Hindlimb muscle (tissue), 1 donor: ENCODE measurements around the gene KIAA1671. TPM values are rescaled to one million over a fixed set of nuclear protein-coding genes. Genes with fewer than 3 reads are reported as not detected.

ENCODE experiments used
- DNase-seq: peaks from one replicate; pipeline ENCODE4 v3.0.0-alpha.2; 2013
- polyA plus RNA-seq: library from polyadenylated mRNA; unstranded; fragments of 120-200 nt; gene quantifications from one replicate; pipeline ENCODE4 v1.2.1, GENCODE V29; 2013; ENCODE audit not compliant: insufficient read length

Gene KIAA1671
- polyA plus RNA-seq, 1 donor: 43.3 TPM

GRCh38 chr22:25120093-25120561 is 167.6 kb downstream of the KIAA1671 start:
- DNase-seq: no peak

- no peak for DNase-seq
Observed at GRCh38 chr22:25120761-25121212, 168.3 kb downstream of the KIAA1671 start.

- no peak for DNase-seq
Observed at GRCh38 chr22:25122136-25122764, 169.7 kb downstream of the KIAA1671 start.

GRCh38 chr22:25123677-25124076 is 171.2 kb downstream of the KIAA1671 start:
- DNase-seq: no peak

- DNase-seq: no peak
Observed at GRCh38 chr22:25125693-25126357, 173.3 kb downstream of the KIAA1671 start.

- DNase-seq: no peak
Observed at GRCh38 chr22:25126510-25126909, 174.0 kb downstream of the KIAA1671 start.

GRCh38 chr22:25127318-25127717 is 174.8 kb downstream of the KIAA1671 start:
- DNase-seq: no peak

- no peak for DNase-seq
Observed at GRCh38 chr22:25130462-25130861, 177.9 kb downstream of the KIAA1671 start.

- DNase-seq: no peak
Observed at GRCh38 chr22:25131198-25131887, 178.8 kb downstream of the KIAA1671 start.

- DNase-seq: no peak
Observed at GRCh38 chr22:25134028-25134427, 181.5 kb downstream of the KIAA1671 start.

- DNase-seq: no peak
Observed at GRCh38 chr22:25134451-25134850, 181.9 kb downstream of the KIAA1671 start.

GRCh38 chr22:25136953-25137576 is 184.5 kb downstream of the KIAA1671 start:
- DNase-seq: no peak

- DNase-seq: no peak
Observed at GRCh38 chr22:25137577-25138525, 185.3 kb downstream of the KIAA1671 start.

GRCh38 chr22:25139062-25139461 is 186.5 kb downstream of the KIAA1671 start:
- no peak for DNase-seq

GRCh38 chr22:25142102-25142501 is 189.6 kb downstream of the KIAA1671 start:
- DNase-seq: no peak

- DNase-seq: no peak
Observed at GRCh38 chr22:25143156-25144076, 190.9 kb downstream of the KIAA1671 start.

GRCh38 chr22:25144522-25144921 is 192.0 kb downstream of the KIAA1671 start:
- DNase-seq: no peak

- no peak for DNase-seq
Observed at GRCh38 chr22:25146307-25146706, 193.8 kb downstream of the KIAA1671 start.

GRCh38 chr22:25146906-25147641 is 194.6 kb downstream of the KIAA1671 start:
- DNase-seq: no peak

GRCh38 chr22:25147642-25147928 is 195.1 kb downstream of the KIAA1671 start:
- DNase-seq: no peak
